GM21717 (cell line): ENCODE results near the gene RHBDL1.
A peak's percentile ranks its signal among the peaks of the same experiment; 100 is the strongest.
"Not testable (repeated sequence)": the region's sequence is repeated elsewhere in the genome, so short reads cannot be mapped to it uniquely, and the experiment has no call there.

Experiments used
- ATAC-seq: cut with Tn5 transposase; IDR thresholded peaks from one replicate; pipeline ENCODE4 v1.9.1; 2021; ENCODE audit warnings: mild to moderate bottlenecking, moderate library complexity; ENCODE audit not compliant: unreplicated experiment

Gene RHBDL1

DNA sequence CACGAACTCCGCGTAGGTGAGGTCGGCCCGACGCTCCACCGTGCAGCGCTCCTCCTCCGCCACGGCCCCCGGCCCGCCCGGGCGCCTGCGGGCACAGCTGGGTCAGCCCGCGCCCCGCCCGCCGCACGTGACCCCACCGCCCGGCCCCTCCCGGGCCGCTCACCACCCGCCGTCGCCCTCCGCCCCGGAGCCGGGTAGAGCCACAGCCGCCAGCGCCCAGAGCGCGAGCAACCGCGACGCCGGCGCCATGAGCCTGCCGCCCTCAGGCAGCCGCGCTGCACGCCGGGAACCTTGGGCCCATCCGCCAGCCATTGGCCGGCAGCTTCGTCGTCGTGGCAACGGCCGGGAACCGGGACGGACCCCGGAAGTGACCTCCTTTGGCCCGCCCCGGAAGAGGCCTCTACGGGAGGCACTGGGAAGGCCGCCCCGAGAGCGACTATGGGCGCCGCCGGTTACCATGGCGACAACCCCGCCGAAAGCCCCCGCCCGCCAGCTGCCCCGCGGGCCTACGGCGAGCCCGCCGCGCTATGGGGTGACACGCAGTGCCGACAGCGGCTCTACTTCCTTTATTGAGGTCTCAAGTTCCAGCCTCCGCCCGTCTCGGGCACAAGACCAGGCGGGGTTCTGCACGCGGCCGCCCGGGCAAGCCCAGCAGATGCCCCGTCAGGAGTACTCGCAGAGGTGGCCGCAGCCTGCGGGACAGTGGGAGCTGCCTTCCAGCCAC lies 8.8 kb downstream of the RHBDL1 start, which contains the start of gene JMJD8:
TSS of gene JMJD8 (minus strand) at position 264 of the 724 bp plus-strand sequence. CDS start at position 249, 15 bp downstream.
- ATAC-seq = peak; percentile 39

DNA sequence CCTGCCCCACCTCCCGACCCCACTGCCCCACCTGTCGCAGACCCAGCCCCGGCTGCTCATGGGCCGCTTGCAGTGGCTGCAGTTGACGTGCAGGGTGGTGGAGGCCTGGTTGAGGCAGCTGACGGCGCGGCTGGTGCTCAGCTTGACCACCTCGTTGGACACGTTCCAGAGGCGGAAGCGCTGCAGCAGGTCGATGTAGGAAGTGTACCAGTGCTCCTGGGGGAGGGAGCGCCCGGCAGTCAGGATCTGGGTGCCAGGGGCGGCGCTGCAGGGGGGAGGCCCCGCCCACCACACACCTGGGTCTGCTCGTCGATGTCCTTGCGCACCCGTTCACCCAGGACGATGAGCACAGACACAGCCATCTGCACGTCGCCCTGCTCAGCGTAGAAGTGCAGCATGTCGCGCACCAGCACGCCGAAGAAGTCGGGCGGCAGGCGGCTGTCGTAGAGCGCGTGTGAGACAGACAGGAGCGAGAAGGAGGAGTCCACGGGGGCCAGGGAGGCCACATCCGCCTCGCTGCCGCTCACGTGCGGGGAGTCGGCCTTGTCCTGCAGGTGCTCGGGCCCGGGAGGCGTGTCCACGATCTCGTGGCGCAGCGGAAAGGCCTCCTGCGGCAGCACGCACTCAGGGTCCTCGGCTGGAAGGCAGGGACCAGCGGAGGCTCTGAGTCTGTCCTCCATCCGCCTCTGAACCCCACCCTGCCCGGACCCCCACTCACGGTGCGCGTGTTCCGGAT lies 9.7 kb downstream of the RHBDL1 start:
- no peak for ATAC-seq

DNA sequence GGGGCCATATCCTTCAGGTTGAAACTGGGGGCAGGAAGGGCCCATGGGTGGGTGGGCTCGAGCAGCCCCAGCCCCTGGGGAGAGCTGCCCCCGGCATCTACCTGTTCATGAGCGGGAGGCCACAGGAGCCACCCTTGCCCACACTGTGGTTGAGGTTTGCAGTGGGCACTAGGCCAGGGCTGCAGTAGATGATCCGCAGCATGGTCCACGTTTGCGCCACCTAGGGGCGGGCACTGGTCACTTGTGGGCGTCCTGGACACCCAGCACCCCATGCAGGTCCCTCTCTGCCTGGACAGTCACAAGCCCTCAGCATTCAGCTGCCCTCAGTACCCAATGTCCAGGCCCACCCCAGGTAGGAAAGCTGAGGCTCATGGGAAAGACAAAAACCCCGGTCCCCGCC lies 10.5 kb downstream of the RHBDL1 start:
- ATAC-seq = no peak

DNA sequence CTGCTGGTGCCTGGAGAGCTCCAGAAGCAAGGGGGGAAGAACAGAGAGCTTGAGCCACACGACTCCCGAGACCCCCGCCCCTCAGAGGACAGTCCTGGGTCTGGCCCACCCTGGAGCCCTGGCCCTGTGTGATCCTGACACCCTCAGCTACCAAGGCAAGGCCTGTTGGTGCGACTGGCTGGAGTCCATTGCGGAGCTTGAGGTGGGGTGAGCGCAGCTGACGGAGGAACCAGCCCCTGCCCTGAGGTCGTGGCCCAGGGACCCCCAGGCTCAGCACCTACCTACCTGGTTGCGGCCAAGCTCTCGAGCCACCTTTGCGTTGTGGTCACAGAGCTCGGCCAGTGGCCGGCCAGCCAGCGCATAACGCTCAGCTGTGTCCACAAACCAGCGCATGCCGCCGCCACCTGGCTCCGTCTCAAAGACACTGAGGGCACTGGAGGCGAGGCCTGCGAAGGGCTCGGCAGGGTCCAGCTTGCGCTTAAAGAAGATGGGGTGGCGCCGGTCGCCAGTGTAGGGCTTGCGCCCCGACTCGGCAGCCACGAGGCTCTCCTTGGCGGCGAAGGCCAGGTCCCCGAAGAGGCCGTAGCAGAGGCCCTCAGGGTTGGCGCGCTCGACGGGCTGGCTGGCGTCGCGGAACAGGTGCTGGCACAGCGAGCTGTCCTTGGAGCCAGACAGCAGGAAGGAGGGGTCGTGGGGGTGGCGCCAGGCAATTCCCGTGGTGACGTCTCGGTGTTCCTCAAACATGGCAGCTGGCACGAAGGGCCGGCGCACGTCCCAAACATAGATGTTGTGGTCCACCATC lies 11.2 kb downstream of the RHBDL1 start:
- no peak for ATAC-seq

DNA sequence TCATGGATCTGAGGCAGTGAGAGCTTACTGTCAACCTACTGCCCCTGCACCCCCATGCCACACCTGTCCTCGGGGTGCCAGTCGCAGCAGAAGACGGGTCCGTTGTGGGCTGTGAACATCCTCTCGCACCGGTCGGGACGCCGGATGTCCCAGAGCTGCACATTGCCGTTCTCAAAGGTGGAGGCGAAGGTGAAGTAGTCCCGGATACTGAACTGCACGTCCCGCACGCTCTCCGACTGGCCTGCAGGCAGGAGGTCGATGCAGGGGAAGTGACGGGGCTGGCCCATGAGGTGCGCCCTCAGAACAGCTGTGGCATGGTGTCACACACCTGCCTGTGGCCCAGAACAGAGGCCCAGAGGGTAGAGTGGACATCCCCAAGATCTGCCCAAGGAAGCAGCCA lies 12.0 kb downstream of the RHBDL1 start:
- ATAC-seq = no peak

DNA sequence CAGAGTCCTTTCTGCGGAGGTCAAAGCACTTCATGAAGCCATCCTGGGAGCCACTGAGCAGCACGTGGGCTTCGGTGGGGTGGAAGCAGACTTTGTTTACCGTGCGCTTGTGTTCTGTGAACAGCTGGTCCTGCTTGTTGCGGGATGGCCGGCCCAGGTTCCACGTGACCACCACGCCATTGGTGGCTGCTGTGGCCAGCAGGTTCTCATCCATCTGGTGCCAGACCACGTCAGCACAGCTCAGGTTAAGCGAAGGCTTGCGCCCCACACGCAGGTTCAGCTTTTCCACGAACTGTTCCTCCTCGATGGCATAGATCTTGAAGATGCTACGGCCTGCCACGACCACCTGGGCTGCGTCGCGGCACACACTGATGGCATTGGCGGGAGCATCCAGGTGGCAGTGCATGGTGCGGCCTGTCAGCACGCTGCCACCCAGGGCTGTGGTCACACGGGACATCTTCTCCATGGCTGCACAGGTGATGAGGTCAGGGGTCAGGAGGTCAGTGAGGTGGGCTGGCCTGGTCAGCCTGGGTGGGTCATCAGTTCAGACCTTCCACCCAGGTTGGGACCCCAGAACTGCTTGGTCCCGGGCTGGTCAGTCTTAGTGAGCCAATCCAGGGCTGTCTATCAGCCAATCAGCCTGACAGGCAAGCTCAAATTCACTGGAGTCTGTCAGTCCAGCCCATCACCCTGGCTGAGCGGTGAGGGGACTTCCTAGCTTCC lies 13.9 kb downstream of the RHBDL1 start:
- no peak for ATAC-seq

DNA sequence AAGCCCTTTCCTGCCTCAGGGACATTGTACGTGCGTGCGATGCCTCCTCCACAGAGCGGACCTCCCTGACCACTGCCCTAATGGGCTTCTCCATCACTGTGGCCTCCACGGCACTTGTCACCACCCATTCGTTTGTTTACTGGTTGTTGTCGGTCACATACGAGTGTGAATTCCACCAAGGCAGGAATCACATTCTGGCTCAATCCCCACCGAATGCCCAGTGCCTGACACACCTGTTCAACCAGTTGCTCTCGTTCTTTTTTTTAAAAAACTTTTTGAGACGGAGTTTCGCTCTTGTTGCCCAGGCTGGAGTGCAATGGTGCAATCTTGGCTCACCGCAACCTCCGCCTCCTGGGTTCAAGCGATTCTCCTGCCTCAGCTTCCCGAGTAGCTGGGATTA lies 15.8 kb downstream of the RHBDL1 start:
- not testable (repeated sequence) for ATAC-seq

DNA sequence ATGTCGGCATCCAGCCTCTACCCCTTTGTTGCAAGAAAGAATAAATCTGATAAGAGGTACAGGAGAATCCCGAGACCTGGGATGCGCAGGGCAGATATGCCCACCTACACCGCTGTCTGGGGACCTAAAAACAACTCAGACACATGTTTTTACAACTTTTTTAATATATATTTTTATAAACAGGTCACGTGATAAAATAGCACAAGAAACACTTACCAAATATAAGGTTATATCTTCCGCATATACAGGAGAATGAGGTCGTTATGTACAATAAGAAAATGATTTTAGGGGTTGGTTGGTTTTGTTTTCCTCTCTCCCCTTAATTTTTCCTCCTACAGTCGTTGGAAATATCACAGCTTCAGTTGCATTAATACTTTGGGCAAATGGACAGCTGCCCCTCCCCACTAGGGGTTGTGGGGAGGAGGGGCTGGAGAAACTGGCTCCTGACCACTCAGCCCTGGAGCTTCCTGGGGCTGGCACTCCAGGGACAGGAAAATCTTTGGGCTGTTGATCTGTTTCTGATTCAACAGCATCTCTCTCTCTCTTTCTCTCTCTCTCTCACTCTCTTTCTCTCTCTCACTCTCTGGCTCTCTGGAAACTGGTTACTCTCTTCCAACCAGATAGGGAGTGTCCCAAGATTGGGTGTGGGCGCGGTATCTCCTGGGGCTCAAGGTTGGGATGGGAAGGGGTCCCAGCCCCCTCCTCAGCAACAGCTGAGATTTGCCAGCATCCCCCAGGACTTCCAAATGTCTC lies 17.1 kb downstream of the RHBDL1 start:
- ATAC-seq = no peak

DNA sequence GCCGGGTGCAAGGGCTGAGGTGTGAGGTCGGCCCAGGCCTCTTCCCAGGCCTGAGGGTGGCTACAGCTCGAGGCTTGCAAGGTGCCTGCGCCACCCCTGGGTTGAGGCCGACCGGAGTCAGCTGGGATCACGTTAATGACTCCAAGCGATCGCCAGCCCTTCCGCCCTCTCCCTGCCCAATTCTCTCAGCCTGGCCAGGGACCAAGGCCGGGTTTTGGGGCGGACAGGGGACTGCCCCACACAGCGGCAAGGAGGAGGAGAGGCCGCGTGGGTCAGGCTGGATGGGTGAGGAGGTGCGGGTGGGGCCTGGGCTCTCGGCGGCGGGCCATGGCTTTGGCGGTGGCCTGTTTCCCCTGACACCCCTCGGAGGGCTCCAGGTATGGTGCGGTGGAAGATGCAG lies 17.9 kb downstream of the RHBDL1 start:
- no peak for ATAC-seq

DNA sequence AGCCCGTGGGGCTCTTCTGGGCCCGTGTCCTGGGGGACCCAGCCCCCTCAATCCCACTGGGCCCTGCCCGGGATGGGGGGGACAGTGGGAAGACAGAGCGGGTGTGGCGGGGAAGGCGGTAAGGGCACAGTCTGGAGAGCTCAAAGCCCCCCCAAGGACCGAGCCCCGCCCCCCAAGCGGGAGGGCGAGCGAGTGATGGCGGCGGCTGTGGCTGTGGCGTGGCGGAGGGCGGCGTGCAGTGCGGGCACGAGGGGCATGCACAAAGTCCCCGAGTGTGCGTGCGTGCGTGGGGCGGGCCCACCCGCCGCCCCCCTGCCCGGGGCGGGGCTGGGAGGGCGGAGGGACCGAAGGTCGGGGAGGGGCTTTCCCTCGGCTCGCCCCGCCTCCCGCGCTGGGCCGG lies 18.3 kb downstream of the RHBDL1 start:
- ATAC-seq = no peak

DNA sequence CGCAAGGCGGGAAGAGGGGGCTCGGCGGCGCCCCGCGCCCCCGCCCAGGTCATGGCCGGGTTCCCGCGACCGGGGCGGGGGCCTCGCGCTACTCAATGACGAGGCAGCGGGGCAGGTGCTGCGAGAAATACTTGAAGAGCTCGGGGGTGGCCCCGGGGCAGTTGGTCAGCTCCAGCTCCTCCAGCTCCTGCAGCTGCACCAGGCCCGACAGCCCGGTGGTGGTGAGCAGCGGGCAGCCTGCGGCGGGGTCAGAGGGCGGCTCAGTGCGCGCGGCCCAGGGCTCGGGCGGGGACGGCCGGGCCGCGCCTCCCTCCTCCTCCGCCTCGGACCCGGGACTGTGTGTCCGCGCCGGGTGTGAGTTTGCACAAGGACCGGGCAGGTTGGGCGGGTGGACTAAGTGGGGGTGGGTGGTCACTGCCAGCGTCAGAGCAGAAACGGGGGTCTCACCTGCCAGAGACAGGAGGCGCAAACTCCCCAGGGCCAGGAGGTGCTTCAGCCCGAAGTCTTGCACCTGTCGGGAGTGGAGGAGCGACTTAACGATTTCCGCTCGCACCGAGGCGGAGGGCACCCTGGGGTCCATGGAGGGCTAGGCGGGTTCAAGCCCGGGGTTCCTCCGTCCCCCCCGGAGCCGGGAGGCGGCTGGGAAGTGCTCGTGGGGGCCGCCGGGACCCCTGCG lies 18.9 kb downstream of the RHBDL1 start:
- ATAC-seq = no peak

DNA sequence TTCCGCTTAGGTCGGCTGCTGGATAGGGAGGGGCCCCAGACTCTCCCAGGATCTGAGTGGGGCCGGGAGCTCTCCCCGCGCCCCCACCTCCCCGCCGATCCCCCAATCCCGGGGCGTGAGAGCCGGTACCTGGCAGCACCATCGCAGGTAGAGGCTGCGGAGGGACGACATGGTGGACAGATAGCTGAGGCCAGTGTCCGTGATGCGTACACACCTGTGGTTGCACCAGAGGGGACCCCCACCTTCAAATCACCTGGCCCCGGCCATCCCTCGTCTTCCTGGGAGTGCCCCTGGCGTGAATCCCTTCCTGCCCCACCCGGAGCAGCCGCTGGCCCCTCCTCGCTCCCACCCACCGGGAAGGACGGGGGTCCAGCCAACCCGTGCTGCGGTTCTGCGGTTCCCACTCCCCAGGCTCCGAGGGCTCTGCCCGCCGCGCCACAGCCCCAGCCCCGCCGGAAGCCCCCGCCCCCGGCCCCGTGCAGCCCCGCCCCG lies 19.4 kb downstream of the RHBDL1 start:
- no peak for ATAC-seq

DNA sequence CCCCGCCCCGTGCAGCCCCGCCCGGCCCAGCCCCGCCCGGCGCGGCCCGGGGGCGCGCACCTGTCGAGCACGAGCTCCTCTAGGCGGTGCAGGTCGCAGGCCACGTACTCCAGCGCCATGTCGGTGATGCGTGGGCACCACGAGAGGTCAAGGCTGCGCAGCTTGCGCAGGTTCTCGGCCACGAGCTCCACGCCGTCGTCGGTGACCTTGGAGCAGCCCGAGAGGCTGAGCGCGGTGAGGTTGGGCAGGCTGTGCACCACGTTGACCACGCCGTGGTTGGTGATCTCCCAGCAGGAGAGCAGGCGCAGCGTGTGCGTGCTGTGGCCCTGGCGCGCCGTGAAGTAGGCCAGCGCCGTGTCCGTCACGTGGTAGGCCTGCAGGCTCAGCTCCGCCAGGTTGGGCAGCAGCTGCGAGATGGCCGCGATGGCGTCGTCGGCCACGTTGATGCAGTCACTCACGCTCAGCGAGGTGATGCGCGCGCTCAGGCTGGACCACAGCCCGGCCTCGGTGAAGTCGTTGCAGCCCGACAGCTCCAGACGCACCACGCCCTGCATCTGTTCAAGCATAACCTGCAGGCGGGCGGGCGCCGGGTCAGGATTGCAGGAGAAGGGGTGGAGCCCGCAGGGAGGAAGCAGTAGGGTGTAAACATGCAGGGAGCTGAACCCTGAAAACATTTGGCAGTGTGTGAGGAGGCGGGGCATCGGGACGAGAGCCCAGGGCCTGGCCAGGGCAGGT lies 20.1 kb downstream of the RHBDL1 start:
- ATAC-seq = no peak

DNA sequence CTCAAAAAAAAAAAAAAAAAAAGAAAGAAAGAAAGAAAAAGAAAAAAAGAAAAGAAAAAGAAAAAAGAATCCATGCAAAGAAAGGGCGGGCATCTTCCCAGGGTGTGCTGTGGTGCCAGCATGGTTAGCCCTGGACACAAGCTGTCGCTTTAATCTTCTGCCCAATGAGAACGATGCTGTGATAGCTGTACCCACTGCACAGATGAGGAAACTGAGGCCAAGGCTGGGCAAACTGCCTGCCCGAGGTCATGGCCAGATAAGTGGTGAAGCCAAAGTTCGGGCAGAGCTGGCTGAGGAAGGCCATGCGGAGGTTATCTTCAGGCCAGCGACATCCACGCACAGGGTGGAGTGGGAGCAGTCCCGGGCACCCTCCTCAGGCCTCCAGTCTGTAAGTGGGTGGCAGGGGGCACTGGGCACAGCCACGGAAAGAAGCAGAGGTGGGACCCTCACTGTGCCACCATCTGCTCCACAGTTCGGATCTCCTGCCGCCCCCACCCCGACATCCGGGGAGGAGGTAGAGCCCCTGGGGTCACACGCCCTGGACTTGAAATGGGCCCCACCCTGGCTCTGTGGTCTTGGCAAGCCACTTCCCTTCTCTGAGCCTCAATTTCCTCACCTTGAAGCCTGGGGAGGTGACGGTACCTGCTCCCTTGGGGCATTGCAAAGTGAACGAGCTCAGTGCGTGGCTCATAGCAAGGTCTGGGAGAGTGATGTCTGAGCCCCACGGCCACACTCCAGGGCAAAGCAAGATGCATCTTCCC lies 23.6 kb downstream of the RHBDL1 start:
- no peak for ATAC-seq

DNA sequence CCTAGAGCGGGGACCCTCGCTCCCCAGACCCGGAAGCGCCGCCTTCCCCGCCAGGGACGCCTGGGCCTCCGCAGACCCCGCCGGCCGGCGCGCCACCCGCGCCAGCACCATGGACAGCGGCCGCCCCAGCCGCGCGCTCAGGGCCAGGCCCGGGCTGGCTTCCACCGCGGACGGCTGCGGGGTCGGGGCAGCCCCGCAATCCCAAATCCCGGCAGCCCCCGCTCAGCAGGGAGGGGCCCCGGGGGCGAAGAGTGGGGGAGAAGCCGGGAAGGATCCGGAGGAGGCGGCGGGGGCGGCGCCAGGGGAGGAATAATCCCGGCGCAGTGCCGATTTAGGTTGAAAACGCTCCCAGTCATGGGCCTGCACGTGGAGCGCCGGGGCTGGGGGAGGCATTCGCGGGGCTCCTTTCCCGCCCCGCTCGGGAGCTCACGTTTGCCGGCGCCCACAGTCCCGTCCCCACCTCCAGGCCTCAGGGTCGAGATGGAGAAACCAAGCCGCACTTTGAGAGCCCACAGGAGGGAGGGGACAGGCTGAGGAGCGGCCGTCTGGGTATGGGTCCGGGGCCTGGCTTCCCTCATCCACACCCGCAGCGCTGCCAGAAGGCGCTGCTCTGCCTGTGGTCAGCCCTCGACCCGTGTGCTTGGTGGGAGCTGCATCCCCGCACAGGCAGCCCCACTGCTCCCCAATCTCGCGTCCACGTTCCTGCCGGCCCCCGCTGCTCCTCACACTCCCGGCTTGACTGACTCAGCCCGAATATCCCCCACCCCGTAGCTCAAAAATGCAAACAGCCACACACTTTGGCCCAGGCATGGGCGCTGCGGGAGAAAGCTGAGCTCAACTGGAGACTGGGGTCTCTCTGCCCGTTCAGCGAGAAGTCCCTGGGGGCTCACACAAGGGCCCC lies 25.5 kb downstream of the RHBDL1 start:
- ATAC-seq = no peak

DNA sequence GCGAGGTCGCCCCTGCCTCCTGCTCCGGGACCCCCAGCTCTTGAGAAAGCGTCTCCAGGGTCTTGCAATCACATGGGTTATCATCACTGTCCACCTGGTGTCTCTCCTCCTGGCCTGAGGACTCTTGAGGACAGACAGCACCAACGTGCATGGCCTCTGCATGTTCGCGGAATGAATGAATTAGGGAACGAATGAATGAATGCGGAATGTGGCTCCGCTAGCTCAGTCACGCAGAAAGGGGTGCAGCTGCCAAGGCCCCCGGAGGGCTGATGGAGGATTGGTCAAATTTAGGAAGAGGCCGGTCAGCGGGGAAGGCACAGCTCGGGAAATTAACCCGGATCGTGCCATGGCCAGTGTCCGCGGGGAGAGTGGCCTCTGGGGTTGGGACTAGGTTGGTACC lies 26.9 kb downstream of the RHBDL1 start:
- ATAC-seq = no peak

DNA sequence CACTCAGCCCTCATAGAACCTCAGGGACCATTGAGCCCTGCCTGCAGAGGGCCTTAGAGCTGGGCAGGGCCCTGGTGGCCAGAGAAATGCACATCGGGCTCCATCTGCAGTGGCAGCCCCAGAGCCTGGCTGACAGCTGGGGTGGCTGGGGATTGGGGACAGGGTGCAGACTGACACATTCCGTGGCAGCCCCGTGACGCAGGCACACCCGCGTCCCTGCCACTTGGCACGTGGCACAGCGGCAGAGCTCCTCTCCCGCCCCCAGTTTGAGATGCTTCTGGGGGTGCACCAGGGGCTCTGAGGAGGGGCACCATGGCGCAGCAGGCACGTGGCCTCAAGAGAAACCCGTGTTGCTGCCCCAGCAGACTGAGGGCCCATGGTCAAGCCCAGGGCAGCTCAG lies 27.9 kb downstream of the RHBDL1 start:
- no peak for ATAC-seq
